Upper lobe of left lung (tissue), 4 donors: Measurements from ENCODE around the gene TMEM175.

Experiments
- CTCF ChIP-seq, 6 experiments: fragments of 450-650 bp in 4 of 6; fragments of 200-600 bp in 2 of 6; sonication (generic) in 2 of 6; IDR thresholded peaks; one replicate each; pipeline ENCODE4 v1.5.1; 2016 to 2019; ENCODE audit warnings: antibody characterized with exemption in 6 of 6
- POLR2A ChIP-seq, 4 donors: fragments of 450-650 bp; IDR thresholded peaks; one replicate each; pipeline ENCODE4 v1.5.1; 2016 to 2017; ENCODE audit warnings: antibody characterized with exemption in 4 of 4, mild to moderate bottlenecking in 2 of 4
- POLR2AphosphoS5 ChIP-seq, 2 donors: sonication (generic); formaldehyde crosslinking; IDR thresholded peaks; one replicate each; pipeline ENCODE4 v1.5.1; 2017; ENCODE audit warnings: antibody characterized with exemption in 2 of 2

GRCh38 chr4:886244-886643, 46.0 kb upstream of the TMEM175 start:
- TF ChIP-seq POLR2A (IDR thresholded peaks at IDR 0.05) (no peak), CTCF (IDR thresholded peaks at IDR 0.05) (no peak), POLR2AphosphoS5 (IDR thresholded peaks at IDR 0.05) (no peak)
